Measurements from ENCODE around the gene RCN2. TPM values are rescaled to one million over a fixed set of nuclear protein-coding genes. Genes with fewer than 3 reads are reported as not detected.
"Not testable (repeated sequence)": the region's sequence is repeated elsewhere in the genome, so short reads cannot be mapped to it uniquely, and the experiment has no call there.

RCN2 gene
- total and polyA plus RNA-seq, 2 experiments from 2014 or later = 144 to 153 TPM

GRCh38 chr15:76894174-76894573 lies 37.4 kb upstream of the RCN2 start:
- H3K27me3 ChIP-seq = no peaks in the 10 kb centered on the region
- WGBS (ENCODE audit: low lambda C conversion rate, missing lambda C conversion rate) = 93% methylated on average over 2 of the region's 2 CpGs

DNA sequence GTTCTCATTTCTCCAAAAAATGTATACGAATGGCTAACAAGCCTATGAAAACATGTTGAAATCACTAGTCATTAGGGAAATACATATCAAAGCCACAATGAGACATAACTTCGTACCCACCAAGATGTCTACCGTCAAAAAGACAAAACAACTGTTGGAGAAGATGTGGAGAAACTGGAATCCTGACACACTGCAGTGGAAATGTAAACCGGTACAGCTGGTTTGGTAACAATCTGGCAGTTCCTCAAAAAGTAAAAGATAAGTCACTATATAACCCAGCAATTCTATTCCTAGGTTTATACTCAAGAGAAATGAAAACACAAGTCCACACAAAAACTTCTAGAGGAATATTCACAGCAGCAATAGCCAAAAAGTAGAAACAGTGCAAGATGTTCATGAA lies 33.4 kb upstream of the RCN2 start:
- Histone ChIP-seq H3K9me2 (replicated peaks; ENCODE audit: insufficient read depth) (no peaks in the 10 kb centered on the region), H3K4me2 (no peak overlapping the region), H2AFZ (no peak overlapping the region), H4K20me1 (ENCODE audit: insufficient read depth, poor library complexity, severe bottlenecking) (no peaks in the 10 kb centered on the region), H3K27ac (no peak overlapping the region), H3K27me3 (no peaks in the 10 kb centered on the region), H3K36me3 (replicated peaks; ENCODE audit: insufficient read depth, low read depth) (no peaks in the 10 kb centered on the region), H3K4me3 (no peak overlapping the region), H3K79me2 (peaks cover 84% of the 10 kb centered on the region), H3K9me3 (ENCODE audit: low read depth) (no peaks in the 10 kb centered on the region), H3K4me1 (ENCODE audit: insufficient read depth) (peaks cover 2% of the 10 kb centered on the region)
- TF ChIP-seq EZH2 (IDR thresholded peaks at IDR 0.05; ENCODE audit: borderline replicate concordance) (no peak), EZH2phosphoT487 (IDR thresholded peaks at IDR 0.05; ENCODE audit: low read depth, severe bottlenecking, unreplicated experiment) (no peak)
- TF ChIP-seq, protein P1, sequence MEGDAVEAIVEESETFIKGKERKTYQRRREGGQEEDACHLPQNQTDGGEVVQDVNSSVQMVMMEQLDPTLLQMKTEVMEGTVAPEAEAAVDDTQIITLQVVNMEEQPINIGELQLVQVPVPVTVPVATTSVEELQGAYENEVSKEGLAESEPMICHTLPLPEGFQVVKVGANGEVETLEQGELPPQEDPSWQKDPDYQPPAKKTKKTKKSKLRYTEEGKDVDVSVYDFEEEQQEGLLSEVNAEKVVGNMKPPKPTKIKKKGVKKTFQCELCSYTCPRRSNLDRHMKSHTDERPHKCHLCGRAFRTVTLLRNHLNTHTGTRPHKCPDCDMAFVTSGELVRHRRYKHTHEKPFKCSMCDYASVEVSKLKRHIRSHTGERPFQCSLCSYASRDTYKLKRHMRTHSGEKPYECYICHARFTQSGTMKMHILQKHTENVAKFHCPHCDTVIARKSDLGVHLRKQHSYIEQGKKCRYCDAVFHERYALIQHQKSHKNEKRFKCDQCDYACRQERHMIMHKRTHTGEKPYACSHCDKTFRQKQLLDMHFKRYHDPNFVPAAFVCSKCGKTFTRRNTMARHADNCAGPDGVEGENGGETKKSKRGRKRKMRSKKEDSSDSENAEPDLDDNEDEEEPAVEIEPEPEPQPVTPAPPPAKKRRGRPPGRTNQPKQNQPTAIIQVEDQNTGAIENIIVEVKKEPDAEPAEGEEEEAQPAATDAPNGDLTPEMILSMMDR (IDR thresholded peaks at IDR 0.05; ENCODE audit: poor library complexity) = no peak
- WGBS (ENCODE audit: low lambda C conversion rate, missing lambda C conversion rate) = 93% methylated on average over 4 of the region's 4 CpGs
- DNase-seq (ENCODE audit: low spot score) = no peak

More at GRCh38 chr15:76894174-76894573, 37.4 kb upstream of the RCN2 start:
- TF ChIP-seq, protein P1 (IDR thresholded peaks at IDR 0.05; ENCODE audit: poor library complexity) = no peak
- no peak for TF ChIP-seq EZH2 (IDR thresholded peaks at IDR 0.05; ENCODE audit: borderline replicate concordance)
- TF ChIP-seq EZH2phosphoT487 (IDR thresholded peaks at IDR 0.05; ENCODE audit: low read depth, severe bottlenecking, unreplicated experiment) = no peak
- Histone ChIP-seq H3K4me2 (no peak overlapping the region), H4K20me1 (ENCODE audit: insufficient read depth, poor library complexity, severe bottlenecking) (no peaks in the 10 kb centered on the region), H3K27ac (no peak overlapping the region), H3K4me3 (no peak overlapping the region), H3K4me1 (ENCODE audit: insufficient read depth) (no peaks in the 10 kb centered on the region), H3K79me2 (peaks cover 85% of the 10 kb centered on the region), H3K9me2 (replicated peaks; ENCODE audit: insufficient read depth) (no peaks in the 10 kb centered on the region), H3K9me3 (ENCODE audit: low read depth) (no peaks in the 10 kb centered on the region), H3K36me3 (replicated peaks; ENCODE audit: insufficient read depth, low read depth) (no peaks in the 10 kb centered on the region), H2AFZ (no peak overlapping the region)
- no peak for DNase-seq (ENCODE audit: low spot score)

DNA sequence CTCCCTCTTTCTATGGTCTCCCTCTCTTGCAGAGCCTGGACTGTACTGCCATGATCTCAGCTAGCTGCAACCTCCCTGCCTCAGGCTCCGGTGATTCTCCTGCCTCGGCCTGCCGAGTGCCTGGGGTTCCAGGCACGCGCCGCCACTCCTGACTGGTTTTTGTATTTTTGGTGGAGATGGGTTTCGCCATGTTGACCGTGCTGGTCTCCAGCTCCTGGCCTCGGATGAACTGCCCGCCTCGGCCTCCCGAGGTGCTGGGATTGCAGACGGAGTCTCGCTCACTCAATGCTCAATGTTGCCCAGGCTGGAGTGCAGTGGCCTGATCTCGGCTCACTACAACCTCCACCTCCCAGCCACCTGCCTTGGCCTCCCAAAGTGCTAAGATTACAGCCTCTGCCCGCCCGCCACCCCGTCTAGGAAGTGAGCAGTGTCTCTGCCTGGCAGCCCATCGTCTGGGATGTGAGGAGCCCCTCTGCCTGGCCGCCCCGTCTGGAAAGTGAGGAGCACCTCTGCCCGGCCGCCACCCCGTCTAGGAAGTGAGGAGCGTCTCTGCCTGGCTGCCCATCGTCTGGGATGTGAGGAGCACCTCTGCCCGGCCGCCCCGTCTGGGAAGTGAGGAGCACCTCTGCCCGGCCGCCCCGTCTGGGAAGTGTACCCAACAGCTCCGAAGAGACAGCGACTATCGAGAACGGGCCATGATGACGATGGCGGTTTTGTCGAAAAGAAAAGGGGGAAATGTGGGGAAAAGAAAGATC lies 32.2 kb upstream of the RCN2 start:
- H4K20me1 ChIP-seq (ENCODE audit: insufficient read depth, poor library complexity, severe bottlenecking); H3K4me3 ChIP-seq; H2AFZ ChIP-seq; H3K27me3 ChIP-seq; H3K36me3 ChIP-seq (replicated peaks; ENCODE audit: insufficient read depth, low read depth); H3K4me2 ChIP-seq; H3K9me2 ChIP-seq (replicated peaks; ENCODE audit: insufficient read depth); DNase-seq (ENCODE audit: low spot score); H3K9me3 ChIP-seq (ENCODE audit: low read depth): not testable (repeated sequence)
- Histone ChIP-seq H3K27ac (peak overlapping the region; percentile 66), H3K4me1 (ENCODE audit: insufficient read depth) (peaks cover 13% of the 10 kb centered on the region), H3K79me2 (peaks cover 82% of the 10 kb centered on the region)
- 96% methylated on average over 34 of the region's 39 CpGs for WGBS (ENCODE audit: low lambda C conversion rate, missing lambda C conversion rate)

DNA sequence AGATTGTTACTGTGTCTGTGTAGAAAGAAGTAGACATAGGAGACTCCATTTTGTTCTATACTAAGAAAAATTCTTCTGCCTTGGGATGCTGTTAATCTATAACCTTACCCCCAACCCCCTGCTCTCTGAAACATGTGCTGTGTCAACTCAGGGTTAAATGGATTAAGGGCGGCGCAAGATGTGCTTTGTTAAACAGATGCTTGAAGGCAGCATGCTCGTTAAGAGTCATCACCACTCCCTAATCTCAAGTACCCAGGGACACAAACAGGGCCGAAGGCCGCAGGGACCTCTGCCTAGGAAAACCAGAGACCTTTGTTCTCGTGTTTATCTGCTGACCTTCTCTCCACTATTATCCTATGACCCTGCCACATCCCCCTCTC lies 31.6 kb upstream of the RCN2 start:
- not testable (repeated sequence) for H3K4me2 ChIP-seq; H3K27me3 ChIP-seq; H3K4me3 ChIP-seq; H3K9me2 ChIP-seq (replicated peaks; ENCODE audit: insufficient read depth); DNase-seq (ENCODE audit: low spot score); H4K20me1 ChIP-seq (ENCODE audit: insufficient read depth, poor library complexity, severe bottlenecking); H3K9me3 ChIP-seq (ENCODE audit: low read depth); H2AFZ ChIP-seq; H3K36me3 ChIP-seq (replicated peaks; ENCODE audit: insufficient read depth, low read depth)
- peak overlapping the region; percentile 66 for H3K27ac ChIP-seq
- H3K79me2 ChIP-seq = peaks cover 78% of the 10 kb centered on the region
- H3K4me1 ChIP-seq (ENCODE audit: insufficient read depth) = peaks cover 15% of the 10 kb centered on the region
- WGBS (ENCODE audit: low lambda C conversion rate, missing lambda C conversion rate) = 49% methylated on average over 3 of the region's 6 CpGs
